ENCODE measurements around the gene EVA1C. TPM values are rescaled to one million over a fixed set of nuclear protein-coding genes. Genes with fewer than 3 reads are reported as not detected.

Gene EVA1C
- total and polyA plus RNA-seq, 2 donors (not counting 1 experiment from before 2014, with no cell fraction given): 2.4 to 4.6 TPM

- no peaks in the 10 kb centered on the region for H3K27me3 ChIP-seq (ENCODE audit: control insufficient read depth, insufficient read depth, low read length)
- H3K79me2 ChIP-seq (ENCODE audit: control insufficient read depth, insufficient read depth, low read length): no peaks in the 10 kb centered on the region
- peak overlapping the region; percentile 6 for H2AFZ ChIP-seq (ENCODE audit: low read length)
- H3K27ac ChIP-seq (ENCODE audit: insufficient read depth, low read length): peak overlapping the region; percentile 83
- no peaks in the 10 kb centered on the region for H3K9me3 ChIP-seq (ENCODE audit: control insufficient read depth, insufficient read depth, low read depth, low read length)
- no peak for TF ChIP-seq CTCF (conservative IDR thresholded peaks at IDR 0.05 in 1 of 2, IDR thresholded peaks at IDR 0.05 in 1 of 2; ENCODE audit: low read depth in 1 of 2, low read length in 2 of 2)
- no peak for TF ChIP-seq EZH2 (IDR thresholded peaks at IDR 0.05; ENCODE audit: low read length, missing control alignments)
- no peaks in the 10 kb centered on the region for H4K20me1 ChIP-seq (ENCODE audit: control insufficient read depth, extremely low read depth, insufficient read depth, low read length)
- no peak overlapping the region for H3K4me3 ChIP-seq (replicated peaks in 1 of 4; ENCODE audit: control extremely low read depth in 1 of 4, insufficient read depth in 1 of 4, low read depth in 3 of 4, low read length in 4 of 4)
- DNase-seq (ENCODE audit: low read depth in 2 of 2): peak; percentile 90 to 98
- H3K9ac ChIP-seq (ENCODE audit: insufficient read depth, low read length): no peak overlapping the region
- peaks cover 6% of the 10 kb centered on the region for H3K4me1 ChIP-seq (ENCODE audit: control insufficient read depth, extremely low read depth, insufficient read depth, low read length)
- peak overlapping the region; percentile 15 for H3K4me2 ChIP-seq (ENCODE audit: extremely low read depth, insufficient read depth, low read length)
- no peaks in the 10 kb centered on the region for H3K36me3 ChIP-seq (ENCODE audit: control insufficient read depth, insufficient read depth, low read length)
Observed at GRCh38 chr21:32463889-32464300, 51.4 kb downstream of the EVA1C start.

GRCh38 chr21:32467291-32467690 lies 54.8 kb downstream of the EVA1C start:
- H3K9ac ChIP-seq (ENCODE audit: insufficient read depth, low read length): no peak overlapping the region
- no peak for DNase-seq (ENCODE audit: low read depth in 2 of 2)
- no peaks in the 10 kb centered on the region for H3K27me3 ChIP-seq (ENCODE audit: control insufficient read depth, insufficient read depth, low read length)
- H3K4me1 ChIP-seq (ENCODE audit: control insufficient read depth, extremely low read depth, insufficient read depth, low read length): peaks cover 6% of the 10 kb centered on the region
- H3K79me2 ChIP-seq (ENCODE audit: control insufficient read depth, insufficient read depth, low read length): no peaks in the 10 kb centered on the region
- H2AFZ ChIP-seq (ENCODE audit: low read length): no peak overlapping the region
- H4K20me1 ChIP-seq (ENCODE audit: control insufficient read depth, extremely low read depth, insufficient read depth, low read length): no peaks in the 10 kb centered on the region
- TF ChIP-seq CTCF (conservative IDR thresholded peaks at IDR 0.05 in 1 of 2, IDR thresholded peaks at IDR 0.05 in 1 of 2; ENCODE audit: low read depth in 1 of 2, low read length in 2 of 2): no peak
- TF ChIP-seq EZH2 (IDR thresholded peaks at IDR 0.05; ENCODE audit: low read length, missing control alignments): no peak
- H3K36me3 ChIP-seq (ENCODE audit: control insufficient read depth, insufficient read depth, low read length): no peaks in the 10 kb centered on the region
- H3K4me2 ChIP-seq (ENCODE audit: extremely low read depth, insufficient read depth, low read length): no peak overlapping the region
- no peaks in the 10 kb centered on the region for H3K9me3 ChIP-seq (ENCODE audit: control insufficient read depth, insufficient read depth, low read depth, low read length)
- H3K27ac ChIP-seq (ENCODE audit: insufficient read depth, low read length): no peak overlapping the region
- H3K4me3 ChIP-seq (replicated peaks in 1 of 4; ENCODE audit: control extremely low read depth in 1 of 4, insufficient read depth in 1 of 4, low read depth in 3 of 4, low read length in 4 of 4): no peak overlapping the region

DNA sequence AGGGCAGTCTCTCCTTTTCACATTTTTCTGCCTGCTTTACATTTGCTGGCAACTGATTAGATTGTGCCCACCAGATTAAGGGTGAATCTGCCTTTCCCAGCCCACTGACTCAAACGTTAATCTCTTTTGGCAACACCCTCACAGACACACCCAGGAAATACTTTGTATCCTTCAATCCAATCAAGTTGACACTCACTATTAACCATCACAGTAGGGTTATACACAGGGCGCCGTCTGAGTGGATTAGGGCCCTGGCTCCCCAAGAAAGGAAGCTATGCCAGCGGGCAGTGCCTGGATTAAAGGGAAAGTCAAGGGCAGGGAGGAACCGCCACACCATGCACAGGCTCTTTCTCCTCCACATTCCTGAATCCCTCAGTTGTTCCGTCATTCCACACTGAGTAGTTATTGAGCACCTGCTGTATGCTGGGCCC lies 56.2 kb downstream of the EVA1C start:
- Histone ChIP-seq H3K9me3 (ENCODE audit: control insufficient read depth, insufficient read depth, low read depth, low read length) (no peaks in the 10 kb centered on the region), H2AFZ (ENCODE audit: low read length) (no peak overlapping the region), H3K4me1 (ENCODE audit: control insufficient read depth, extremely low read depth, insufficient read depth, low read length) (peaks cover 2% of the 10 kb centered on the region), H3K4me3 (replicated peaks in 1 of 4; ENCODE audit: control extremely low read depth in 1 of 4, insufficient read depth in 1 of 4, low read depth in 3 of 4, low read length in 4 of 4) (no peak overlapping the region), H3K4me2 (ENCODE audit: extremely low read depth, insufficient read depth, low read length) (no peak overlapping the region), H3K27me3 (ENCODE audit: control insufficient read depth, insufficient read depth, low read length) (no peaks in the 10 kb centered on the region), H3K27ac (ENCODE audit: insufficient read depth, low read length) (no peak overlapping the region), H4K20me1 (ENCODE audit: control insufficient read depth, extremely low read depth, insufficient read depth, low read length) (no peaks in the 10 kb centered on the region), H3K36me3 (ENCODE audit: control insufficient read depth, insufficient read depth, low read length) (no peaks in the 10 kb centered on the region), H3K79me2 (ENCODE audit: control insufficient read depth, insufficient read depth, low read length) (no peaks in the 10 kb centered on the region), H3K9ac (ENCODE audit: insufficient read depth, low read length) (no peak overlapping the region)
- no peak for DNase-seq (ENCODE audit: low read depth in 2 of 2)
- no peak for TF ChIP-seq CTCF (conservative IDR thresholded peaks at IDR 0.05 in 1 of 2, IDR thresholded peaks at IDR 0.05 in 1 of 2; ENCODE audit: low read depth in 1 of 2, low read length in 2 of 2)
- TF ChIP-seq EZH2 (IDR thresholded peaks at IDR 0.05; ENCODE audit: low read length, missing control alignments): no peak
